Keratinocyte (primary cell): ENCODE measurements around the gene AKAP8L. TPM values are rescaled to one million over a fixed set of nuclear protein-coding genes. Genes with fewer than 3 reads are reported as not detected.
A peak's percentile ranks its signal among the peaks of the same experiment; 100 is the strongest.

ENCODE experiments used
- DNase-seq: peaks from one replicate; pipeline ENCODE4 v3.0.0-alpha.2; 2011; ENCODE audit warnings: low read depth, missing footprints, low spot score
- FAIRE-seq: peaks from 2 replicates; lab custom pipeline; 2011; peaks lifted over from hg19 to GRCh38; lab: Jason Lieb, UNC
- H2AFZ ChIP-seq: 2 replicates; pipeline ENCODE4 v1.6.0; 2012; ENCODE audit warnings: low read length, control low read depth, inconsistent platforms; ENCODE audit not compliant: control insufficient read depth
- H3K27ac ChIP-seq: 2 replicates; pipeline ENCODE4 v1.5.1; 2011; ENCODE audit warnings: low read length; ENCODE audit not compliant: control insufficient read depth, insufficient read depth
- H3K27me3 ChIP-seq: 3 replicates; pipeline ENCODE4 v1.6.0; 2011; ENCODE audit warnings: low read length; ENCODE audit not compliant: control insufficient read depth, insufficient read depth; ENCODE audit errors: extremely low read depth
- H3K36me3 ChIP-seq, 2 experiments: 2 replicates in 1 of 2; 3 replicates in 1 of 2; pipeline ENCODE4 v1.5.1; 2011; ENCODE audit warnings: low read length in 2 of 2, mild to moderate bottlenecking in 1 of 2; ENCODE audit not compliant: control insufficient read depth in 2 of 2, insufficient read depth in 2 of 2; ENCODE audit errors: extremely low read depth in 1 of 2
- H3K4me1 ChIP-seq: 3 replicates; pipeline ENCODE4 v1.5.1; 2011; ENCODE audit warnings: low read length; ENCODE audit not compliant: control insufficient read depth, insufficient read depth; ENCODE audit errors: extremely low read depth
- H3K4me2 ChIP-seq: 3 replicates; pipeline ENCODE4 v1.6.0; 2011; ENCODE audit warnings: low read depth, low read length; ENCODE audit not compliant: control insufficient read depth, insufficient read depth; ENCODE audit errors: extremely low read depth
- H3K4me3 ChIP-seq, 3 experiments: fragments of 200-600 bp in 1 of 3; sonication (generic) in 1 of 3; 2 replicates in 2 of 3; 3 replicates in 1 of 3; pipeline ENCODE4 v1.5.1; 2011 to 2016; ENCODE audit warnings: low read length in 3 of 3, mild to moderate bottlenecking in 3 of 3, control low read depth in 2 of 3, inconsistent platforms in 1 of 3, low read depth in 1 of 3, mixed read lengths in 1 of 3, mixed run types in 1 of 3, moderate library complexity in 1 of 3; ENCODE audit not compliant: control insufficient read depth in 2 of 3, insufficient read depth in 2 of 3; ENCODE audit errors: extremely low read depth in 1 of 3
- H3K79me2 ChIP-seq: 2 replicates; pipeline ENCODE4 v1.6.0; 2012; ENCODE audit warnings: low read length; ENCODE audit not compliant: control insufficient read depth, insufficient read depth
- H3K9ac ChIP-seq: 3 replicates; pipeline ENCODE4 v1.6.0; 2011; ENCODE audit warnings: low read length; ENCODE audit not compliant: control insufficient read depth, insufficient read depth; ENCODE audit errors: extremely low read depth
- H3K9me1 ChIP-seq: 3 replicates; pipeline ENCODE4 v1.6.0; 2011; ENCODE audit warnings: low read length; ENCODE audit not compliant: control insufficient read depth, insufficient read depth; ENCODE audit errors: extremely low read depth
- H3K9me3 ChIP-seq: 2 replicates; pipeline ENCODE4 v1.5.1; 2012; ENCODE audit warnings: low read depth, low read length; ENCODE audit not compliant: control insufficient read depth
- H4K20me1 ChIP-seq: 3 replicates; pipeline ENCODE4 v1.6.0; 2011; ENCODE audit warnings: low read length; ENCODE audit not compliant: control insufficient read depth, insufficient read depth; ENCODE audit errors: extremely low read depth
- EZH2 ChIP-seq: IDR thresholded peaks from one replicate; pipeline ENCODE4 v1.6.1; 2012; ENCODE audit warnings: inconsistent platforms, mild to moderate bottlenecking, low read length, moderate library complexity
- dilution Hi-C: fragments of 300-500 bp; cut with MboI; formaldehyde crosslinking; loops from one replicate; pipeline ENCODE4 v1.7.0; 2020; ENCODE audit warnings: low sequenced_read_pairs; ENCODE audit not compliant: extremely low pct_ligation_motif_present
- polyA plus RNA-seq, 5 experiments: library from polyadenylated mRNA; depleted of rRNA in 3 of 5; stranded (reverse) in 3 of 5; stranded (forward) in 1 of 5; unstranded in 1 of 5; fragments of >200 nt; gene quantifications; 1 replicate in 1 of 5; 2 replicates in 3 of 5; 3 replicates in 1 of 5; pipeline versions ENCODE4 v1.2.1 to v1.2.3, GENCODE V29; 2011 to 2012; ENCODE audit warnings: missing spikeins in 2 of 5, low read depth in 1 of 5, low replicate concordance in 1 of 5
- TF ChIP-seq, protein P1 (sequence below), 3 experiments: IDR thresholded peaks in 1 of 3; conservative IDR thresholded peaks in 1 of 3; optimal IDR thresholded peaks in 1 of 3; 2 replicates in 2 of 3; 3 replicates in 1 of 3; pipeline versions ENCODE3 to v1.5.1; 2011; ENCODE audit warnings: low read length in 3 of 3, mild to moderate bottlenecking in 3 of 3, moderate library complexity in 2 of 3, control low read depth in 1 of 3, inconsistent platforms in 1 of 3; ENCODE audit not compliant: insufficient read depth in 2 of 3; ENCODE audit errors: extremely low read depth in 1 of 3

Gene AKAP8L
- polyA plus RNA-seq, 1 donor (not counting 4 experiments of a cell fraction or from before 2014, with no cell fraction given) = 48.2 TPM

DNA sequence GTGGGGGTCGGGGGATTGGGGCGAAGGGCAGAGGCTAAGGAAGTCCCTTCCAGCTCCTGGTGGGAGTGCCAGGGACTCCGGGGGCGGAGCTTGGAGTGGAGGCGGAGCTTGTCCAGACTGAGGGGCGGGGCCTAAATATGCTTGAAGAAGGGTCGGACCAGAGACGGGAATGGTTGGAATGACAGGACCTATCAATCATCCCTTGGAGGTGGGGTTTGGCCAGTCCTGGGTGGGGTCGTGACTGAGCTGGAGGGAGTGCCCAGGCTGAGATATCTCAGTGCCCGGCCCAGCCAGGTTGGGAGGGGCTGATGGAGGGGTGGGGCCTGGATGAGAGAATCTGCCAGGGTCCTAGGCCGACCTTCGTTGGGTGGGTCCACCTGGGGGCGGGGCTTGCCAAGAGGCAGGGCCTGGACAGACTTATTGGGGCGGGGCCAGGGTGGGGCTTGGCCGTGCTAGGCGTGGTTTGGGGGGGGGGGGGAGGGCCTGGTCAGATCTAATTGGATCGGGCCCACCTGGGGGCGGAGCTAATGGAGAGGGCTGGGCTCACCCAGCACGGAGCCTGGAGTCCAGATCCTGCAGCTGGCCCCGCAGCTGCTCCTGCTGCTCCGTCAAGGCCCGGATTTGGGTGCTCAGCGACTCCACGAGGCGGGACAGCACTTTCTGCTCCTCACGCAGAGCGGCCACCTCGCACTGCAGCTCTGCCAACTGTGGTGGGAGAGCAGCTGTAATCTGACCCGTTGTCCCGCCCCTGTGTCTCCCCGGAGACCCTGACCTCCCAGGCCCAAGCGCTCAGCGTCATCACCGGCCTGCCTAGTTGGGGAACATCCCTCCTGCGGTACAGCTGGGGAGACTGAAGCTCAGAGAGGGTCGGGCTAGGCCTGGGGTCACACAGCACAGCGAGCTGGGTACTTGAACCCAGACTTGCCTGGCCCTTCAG, 33.6 kb upstream of the AKAP8L start:
- Histone ChIP-seq H3K9me3 (no peaks in the 10 kb centered on the region), H3K9ac (no peak overlapping the region), H3K27me3 (peaks cover 49% of the 10 kb centered on the region), H3K4me3 (peak overlapping the region in 1 of 3 experiments; percentile 15), H3K9me1 (no peaks in the 10 kb centered on the region), H3K27ac (no peak overlapping the region), H2AFZ (peak overlapping the region; percentile 56), H3K36me3 (no peaks in the 10 kb centered on the region), H3K79me2 (no peaks in the 10 kb centered on the region), H3K4me1 (peaks cover 3% of the 10 kb centered on the region), H3K4me2 (peak overlapping the region; percentile 76), H4K20me1 (no peaks in the 10 kb centered on the region)
- dilution Hi-C loops = no loop called here
- FAIRE-seq (no peak), DNase-seq (peak; percentile 40)
- TF ChIP-seq, protein P1, sequence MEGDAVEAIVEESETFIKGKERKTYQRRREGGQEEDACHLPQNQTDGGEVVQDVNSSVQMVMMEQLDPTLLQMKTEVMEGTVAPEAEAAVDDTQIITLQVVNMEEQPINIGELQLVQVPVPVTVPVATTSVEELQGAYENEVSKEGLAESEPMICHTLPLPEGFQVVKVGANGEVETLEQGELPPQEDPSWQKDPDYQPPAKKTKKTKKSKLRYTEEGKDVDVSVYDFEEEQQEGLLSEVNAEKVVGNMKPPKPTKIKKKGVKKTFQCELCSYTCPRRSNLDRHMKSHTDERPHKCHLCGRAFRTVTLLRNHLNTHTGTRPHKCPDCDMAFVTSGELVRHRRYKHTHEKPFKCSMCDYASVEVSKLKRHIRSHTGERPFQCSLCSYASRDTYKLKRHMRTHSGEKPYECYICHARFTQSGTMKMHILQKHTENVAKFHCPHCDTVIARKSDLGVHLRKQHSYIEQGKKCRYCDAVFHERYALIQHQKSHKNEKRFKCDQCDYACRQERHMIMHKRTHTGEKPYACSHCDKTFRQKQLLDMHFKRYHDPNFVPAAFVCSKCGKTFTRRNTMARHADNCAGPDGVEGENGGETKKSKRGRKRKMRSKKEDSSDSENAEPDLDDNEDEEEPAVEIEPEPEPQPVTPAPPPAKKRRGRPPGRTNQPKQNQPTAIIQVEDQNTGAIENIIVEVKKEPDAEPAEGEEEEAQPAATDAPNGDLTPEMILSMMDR (optimal IDR thresholded peaks at IDR 0.05 in 1 of 3, IDR thresholded peaks at IDR 0.05 in 1 of 3, conservative IDR thresholded peaks at IDR 0.05 in 1 of 3; ENCODE audit: extremely low read depth in 1 of 3, insufficient read depth in 2 of 3, low read length in 3 of 3) = no peak

DNA sequence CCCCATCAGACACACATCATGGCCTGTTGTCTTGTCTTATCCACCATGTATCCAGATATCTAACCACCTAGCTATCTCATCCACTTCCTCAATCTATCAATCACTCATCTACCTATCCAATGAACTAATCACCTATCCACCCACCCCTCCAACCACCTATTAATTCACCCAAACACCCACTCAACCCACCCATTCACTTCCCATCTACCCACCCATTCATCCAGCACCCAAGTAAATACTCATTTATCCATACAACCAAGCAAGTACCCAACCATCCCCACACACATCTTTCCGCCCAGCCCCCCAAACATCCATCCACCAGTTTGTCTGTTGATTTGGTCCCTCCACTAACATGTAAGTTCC, 31.7 kb upstream of the AKAP8L start:
- H3K27me3 ChIP-seq = peaks cover 31% of the 10 kb centered on the region
- TF ChIP-seq, protein P1 (optimal IDR thresholded peaks at IDR 0.05 in 1 of 3, IDR thresholded peaks at IDR 0.05 in 1 of 3, conservative IDR thresholded peaks at IDR 0.05 in 1 of 3; ENCODE audit: extremely low read depth in 1 of 3, insufficient read depth in 2 of 3, low read length in 3 of 3) = no peak
- no peak for TF ChIP-seq EZH2
- H3K4me1 ChIP-seq = peaks cover 3% of the 10 kb centered on the region
- no peaks in the 10 kb centered on the region for H4K20me1 ChIP-seq
- dilution Hi-C loops = no loop called here
- FAIRE-seq = no peak
- H3K9ac ChIP-seq = no peak overlapping the region
- H3K36me3 ChIP-seq = no peaks in the 10 kb centered on the region
- H3K4me2 ChIP-seq = no peak overlapping the region
- no peak for DNase-seq
- no peak overlapping the region for H3K27ac ChIP-seq
- no peaks in the 10 kb centered on the region for H3K9me1 ChIP-seq
- H3K4me3 ChIP-seq = no peak overlapping the region
- no peaks in the 10 kb centered on the region for H3K79me2 ChIP-seq
- peak overlapping the region; percentile 81 for H2AFZ ChIP-seq
- H3K9me3 ChIP-seq = no peaks in the 10 kb centered on the region
